MM.1S (cell line): Measurements from ENCODE around the gene PIAS4.

Experiments
- DNase-seq: peaks from one replicate; pipeline ENCODE4 v3.0.0-alpha.2; 2015
- H2AFZ ChIP-seq: fragments of 300-600 bp; sonication (generic); 2 replicates; pipeline ENCODE4 v1.6.0; 2016; ENCODE audit warnings: antibody characterized with exemption, low read length
- H3F3A ChIP-seq: fragments of 300-600 bp; sonication (generic); 2 replicates; pipeline ENCODE4 v1.6.1; 2016; ENCODE audit warnings: mild to moderate bottlenecking, antibody characterized with exemption, low read length, moderate library complexity, mixed read lengths; ENCODE audit not compliant: insufficient read depth
- H3K27ac ChIP-seq: fragments of 300-600 bp; sonication (generic); 2 replicates; pipeline ENCODE4 v1.5.1; 2016; ENCODE audit warnings: mild to moderate bottlenecking, low read length
- H3K27me3 ChIP-seq: fragments of 300-600 bp; sonication (generic); replicated peaks from 2 replicates; pipeline ENCODE4 v1.6.0; 2016; ENCODE audit warnings: low read length; ENCODE audit not compliant: insufficient read depth
- H3K36me3 ChIP-seq: fragments of 300-600 bp; sonication (generic); replicated peaks from 2 replicates; pipeline ENCODE4 v1.6.1; 2016; ENCODE audit warnings: mild to moderate bottlenecking, low read length, mixed read lengths; ENCODE audit not compliant: insufficient read depth
- H3K4me1 ChIP-seq: fragments of 300-600 bp; sonication (generic); 2 replicates; pipeline ENCODE4 v1.6.1; 2016; ENCODE audit warnings: low read length, mixed read lengths
- H3K4me2 ChIP-seq: fragments of 300-600 bp; sonication (generic); 2 replicates; pipeline ENCODE4 v1.6.0; 2016; ENCODE audit warnings: low read depth, low read length
- H3K4me3 ChIP-seq: fragments of 300-600 bp; sonication (generic); 2 replicates; pipeline ENCODE4 v1.5.1; 2016; ENCODE audit warnings: low read length, mixed read lengths
- H3K79me2 ChIP-seq: fragments of 300-600 bp; sonication (generic); 2 replicates; pipeline ENCODE4 v1.6.1; 2016; ENCODE audit warnings: mixed run types, low read length, mixed read lengths
- H3K9ac ChIP-seq: fragments of 300-600 bp; sonication (generic); 2 replicates; pipeline ENCODE4 v1.6.1; 2016; ENCODE audit warnings: low read length, mixed read lengths
- H3K9me2 ChIP-seq: fragments of 300-600 bp; sonication (generic); replicated peaks from 2 replicates; pipeline ENCODE4 v1.6.1; 2016; ENCODE audit warnings: mild to moderate bottlenecking, low read length, mixed read lengths; ENCODE audit not compliant: insufficient read depth
- H3K9me3 ChIP-seq: fragments of 300-600 bp; sonication (generic); replicated peaks from 2 replicates; pipeline ENCODE4 v1.6.1; 2016; ENCODE audit warnings: mild to moderate bottlenecking, low read length, mixed read lengths; ENCODE audit not compliant: insufficient read depth
- H4K20me1 ChIP-seq: fragments of 300-600 bp; sonication (generic); 2 replicates; pipeline ENCODE4 v1.6.1; 2016; ENCODE audit warnings: mild to moderate bottlenecking, low read length, moderate library complexity, mixed read lengths; ENCODE audit not compliant: insufficient read depth
- CTCF ChIP-seq: fragments of 300-600 bp; sonication (generic); IDR thresholded peaks from 2 replicates; pipeline ENCODE4 v1.5.1; 2016; ENCODE audit warnings: antibody characterized with exemption, low read length, mixed read lengths
- EZH2 ChIP-seq: fragments of 300-600 bp; sonication (generic); optimal IDR thresholded peaks from 2 replicates; pipeline ENCODE3; 2017; ENCODE audit warnings: low read depth, mild to moderate bottlenecking, antibody characterized with exemption, low read length, mixed read lengths
- EZH2phosphoT487 ChIP-seq: fragments of 300-600 bp; sonication (generic); IDR thresholded peaks from 2 replicates; pipeline ENCODE4 v1.6.1; 2018; ENCODE audit warnings: antibody characterized with exemption, low read length

Gene PIAS4

GRCh38 chr19:4062419-4063368 lies 55.2 kb downstream of the PIAS4 start:
- no peak overlapping the region for H2AFZ ChIP-seq
- TF ChIP-seq CTCF (no peak), EZH2phosphoT487 (no peak), EZH2 (no peak)
- H3K4me1 ChIP-seq, result 0 out of 2 replicates have a peak, but pooled peaks cover 3% of the 10 kb centered on the region
- peak overlapping the region; percentile 97; the same call in 1 of the 2 replicates for H3K4me2 ChIP-seq
- no peak for DNase-seq
- no peaks in the 10 kb centered on the region for H3K9me3 ChIP-seq
- peaks cover 74% of the 10 kb centered on the region for H3K79me2 ChIP-seq
- peaks cover 5% of the 10 kb centered on the region for H3K27me3 ChIP-seq
- H3K4me3 ChIP-seq, result no peak overlapping the region
- no peak overlapping the region for H3K27ac ChIP-seq
- H3F3A ChIP-seq, result no peaks in the 10 kb centered on the region
- no peak overlapping the region for H3K9ac ChIP-seq
- H4K20me1 ChIP-seq, result peaks cover 51% of the 10 kb centered on the region
- H3K36me3 ChIP-seq, result no peaks in the 10 kb centered on the region
- H3K9me2 ChIP-seq, result no peaks in the 10 kb centered on the region

GRCh38 chr19:4063369-4064148 lies 56.0 kb downstream of the PIAS4 start:
- Histone ChIP-seq H3K4me2 (peak overlapping the region; percentile 97), H3F3A (peaks cover 7% of the 10 kb centered on the region), H4K20me1 (peaks cover 48% of the 10 kb centered on the region), H3K9me2 (no peaks in the 10 kb centered on the region), H3K27ac (no peak overlapping the region; the same call in 1 of the 2 replicates), H3K9ac (peak overlapping the region; percentile 84), H3K9me3 (no peaks in the 10 kb centered on the region), H3K4me3 (peak overlapping the region; percentile 86), H3K36me3 (no peaks in the 10 kb centered on the region), H3K79me2 (peaks cover 66% of the 10 kb centered on the region), H2AFZ (no peak overlapping the region), H3K4me1 (peaks cover 10% of the 10 kb centered on the region), H3K27me3 (peaks cover 14% of the 10 kb centered on the region)
- TF ChIP-seq CTCF, result no peak; the same call in 1 of the 2 replicates
- TF ChIP-seq EZH2, result no peak
- TF ChIP-seq EZH2phosphoT487, result no peak
- DNase-seq, result no peak

- Histone ChIP-seq H3K27ac (no peak overlapping the region; the same call in 1 of the 2 replicates), H3K79me2 (peaks cover 60% of the 10 kb centered on the region), H3K36me3 (no peaks in the 10 kb centered on the region), H3K9ac (peak overlapping the region; percentile 84), H3K9me3 (no peaks in the 10 kb centered on the region), H3K9me2 (no peaks in the 10 kb centered on the region), H3K4me2 (peak overlapping the region; percentile 97), H3F3A (peaks cover 7% of the 10 kb centered on the region), H4K20me1 (peaks cover 42% of the 10 kb centered on the region), H2AFZ (no peak overlapping the region), H3K4me1 (peaks cover 10% of the 10 kb centered on the region), H3K27me3 (peaks cover 19% of the 10 kb centered on the region), H3K4me3 (peak overlapping the region; percentile 86)
- TF ChIP-seq CTCF (no peak), EZH2phosphoT487 (no peak), EZH2 (no peak)
- DNase-seq, result no peak
These were observed 56.6 kb downstream of the PIAS4 start for GRCh38 chr19:4064149-4064495.
